H1 (cell line): ENCODE measurements around the gene COL4A2. TPM values are rescaled to one million over a fixed set of nuclear protein-coding genes. Genes with fewer than 3 reads are reported as not detected.

ENCODE experiments used
- CTCF ChIA-PET: fragments of 300-600 bp; sonication (Branson Sonifier 250); formaldehyde crosslinking; loops from one replicate; lab custom pipeline; 2021; ENCODE audit not compliant: partially characterized antibody; lab: Charles Lee
- POLR2A ChIA-PET: fragments of 300-600 bp; sonication (Branson Sonifier 250); formaldehyde crosslinking; loops from one replicate; lab custom pipeline; 2021; ENCODE audit warnings: inconsistent platforms; ENCODE audit not compliant: partially characterized antibody; lab: Charles Lee
- DNase-seq, 2 experiments: peaks; one replicate each; pipeline versions ENCODE4 v3.0.0 to v3.0.0-alpha.2; 2010 to 2022; ENCODE audit warnings: low spot score in 2 of 2, low read depth in 1 of 2, mixed read lengths in 1 of 2
- FAIRE-seq: peaks from 2 replicates; lab custom pipeline; 2011; peaks lifted over from hg19 to GRCh38; lab: Jason Lieb, UNC
- H2AFZ ChIP-seq: 2 replicates; pipeline ENCODE4 v1.8.1; 2012; ENCODE audit warnings: low read length, inconsistent platforms
- H2AK5ac ChIP-seq: 2 replicates; pipeline ENCODE4 v1.6.1; 2013; ENCODE audit warnings: low read depth, low read length
- H2BK120ac ChIP-seq: replicated peaks from 2 replicates; pipeline ENCODE3; 2013; ENCODE audit warnings: low read depth, low read length, inconsistent platforms
- H2BK12ac ChIP-seq: 2 replicates; pipeline ENCODE4 v1.6.1; 2013; ENCODE audit warnings: low read depth, low read length
- H2BK15ac ChIP-seq: 2 replicates; pipeline ENCODE4 v1.6.1; 2013; ENCODE audit warnings: low read length
- H2BK20ac ChIP-seq: 2 replicates; pipeline ENCODE4 v1.6.1; 2013; ENCODE audit warnings: low read length
- H2BK5ac ChIP-seq: 2 replicates; pipeline ENCODE4 v1.6.1; 2013; ENCODE audit warnings: low read depth, low read length
- H3K14ac ChIP-seq: 2 replicates; pipeline ENCODE4 v1.6.1; 2013; ENCODE audit warnings: inconsistent platforms; ENCODE audit not compliant: insufficient read length
- H3K18ac ChIP-seq: 2 replicates; pipeline ENCODE4 v1.6.1; 2013; ENCODE audit warnings: low read length; ENCODE audit errors: extremely low read depth
- H3K23ac ChIP-seq: 2 replicates; pipeline ENCODE4 v1.6.1; 2013; ENCODE audit warnings: inconsistent platforms; ENCODE audit not compliant: insufficient read length
- H3K23me2 ChIP-seq: 2 replicates; pipeline ENCODE4 v1.6.1; 2013; ENCODE audit warnings: low read depth, low read length
- H3K27ac ChIP-seq: 2 replicates; pipeline ENCODE4 v1.6.1; 2011; ENCODE audit warnings: low read depth, low read length, inconsistent platforms
- H3K27me3 ChIP-seq, 4 experiments: replicated peaks in 1 of 4; 1 replicate in 1 of 4; 2 replicates in 3 of 4; pipeline versions ENCODE4 v1.6.1 to v1.8.1; 2011 to 2013; ENCODE audit warnings: low read length in 3 of 4, mild to moderate bottlenecking in 3 of 4, inconsistent platforms in 2 of 4, mixed read lengths in 2 of 4, moderate library complexity in 1 of 4; ENCODE audit not compliant: control insufficient read depth in 3 of 4, insufficient read depth in 3 of 4; ENCODE audit errors: extremely low read depth in 1 of 4
- H3K36me3 ChIP-seq, 4 experiments: 2 replicates each; pipeline versions ENCODE4 v1.6.1 to v1.8.1; 2011 to 2013; ENCODE audit warnings: mild to moderate bottlenecking in 4 of 4, low read length in 3 of 4, moderate library complexity in 2 of 4, control low read depth in 1 of 4, inconsistent platforms in 1 of 4; ENCODE audit not compliant: insufficient read depth in 4 of 4, control insufficient read depth in 2 of 4
- H3K4ac ChIP-seq: replicated peaks from 2 replicates; pipeline ENCODE3; 2013; ENCODE audit warnings: low read length, low read depth, mixed read lengths, inconsistent platforms; ENCODE audit not compliant: insufficient read length
- H3K4me1 ChIP-seq, 4 experiments: replicated peaks in 1 of 4; 1 replicate in 1 of 4; 2 replicates in 3 of 4; pipeline versions ENCODE4 v1.6.1 to v1.8.1; 2011 to 2013; ENCODE audit warnings: low read length in 3 of 4, inconsistent platforms in 2 of 4, mixed read lengths in 1 of 4; ENCODE audit not compliant: insufficient read depth in 4 of 4, control insufficient read depth in 3 of 4
- H3K4me2 ChIP-seq, 2 experiments: 2 replicates each; pipeline versions ENCODE4 v1.6.1 to v1.8.1; 2011 to 2013; ENCODE audit warnings: low read depth in 2 of 2, low read length in 2 of 2, control low read depth in 1 of 2, inconsistent platforms in 1 of 2, mild to moderate bottlenecking in 1 of 2; ENCODE audit not compliant: insufficient read depth in 1 of 2
- H3K4me3 ChIP-seq, 4 experiments: fragments of 200-600, 300-600 bp in 1 of 4; sonication (generic), shearing (Covaris generic), sonication (Bioruptor Twin) in 1 of 4; 2 replicates each; pipeline versions ENCODE4 v1.5.1 to v1.8.1; 2011 to 2016; ENCODE audit warnings: low read length in 4 of 4, low read depth in 3 of 4, control low read depth in 2 of 4, inconsistent platforms in 2 of 4, mild to moderate bottlenecking in 2 of 4, mixed read lengths in 1 of 4, moderate library complexity in 1 of 4; ENCODE audit not compliant: insufficient read depth in 2 of 4; ENCODE audit errors: extremely low read depth in 1 of 4
- H3K56ac ChIP-seq: replicated peaks from 2 replicates; pipeline ENCODE3; 2013; ENCODE audit warnings: low read depth, mild to moderate bottlenecking, mixed read lengths, low read length, inconsistent platforms; ENCODE audit not compliant: insufficient read length
- H3K79me1 ChIP-seq: 2 replicates; pipeline ENCODE4 v1.6.1; 2013; ENCODE audit warnings: low read depth, low read length, control low read depth
- H3K79me2 ChIP-seq, 2 experiments: 2 replicates each; pipeline versions ENCODE4 v1.6.1 to v1.8.1; 2012 to 2013; ENCODE audit warnings: low read length in 2 of 2, mild to moderate bottlenecking in 2 of 2, inconsistent platforms in 1 of 2; ENCODE audit not compliant: insufficient read depth in 2 of 2, control insufficient read depth in 1 of 2
- H3K9ac ChIP-seq, 4 experiments: replicated peaks in 1 of 4; 1 replicate in 1 of 4; 2 replicates in 3 of 4; pipeline versions ENCODE4 v1.6.1 to v1.8.1; 2011 to 2013; ENCODE audit warnings: low read depth in 3 of 4, low read length in 3 of 4, control low read depth in 2 of 4, mild to moderate bottlenecking in 2 of 4, moderate library complexity in 2 of 4, inconsistent platforms in 1 of 4; ENCODE audit errors: extremely low read depth in 1 of 4
- H3K9me3 ChIP-seq, 2 experiments: 2 replicates each; pipeline versions ENCODE4 v1.6.1 to v1.8.1; 2012 to 2013; ENCODE audit warnings: mild to moderate bottlenecking in 2 of 2, moderate library complexity in 2 of 2, control low read depth in 1 of 2, inconsistent platforms in 1 of 2, low read depth in 1 of 2, low read length in 1 of 2, mixed read lengths in 1 of 2; ENCODE audit not compliant: insufficient read depth in 2 of 2
- H4K20me1 ChIP-seq, 2 experiments: replicated peaks in 1 of 2; 2 replicates each; pipeline versions ENCODE3 to v1.8.1; 2011 to 2013; ENCODE audit warnings: inconsistent platforms in 2 of 2, low read length in 2 of 2, mild to moderate bottlenecking in 1 of 2; ENCODE audit not compliant: insufficient read depth in 2 of 2, control insufficient read depth in 1 of 2
- H4K5ac ChIP-seq: 2 replicates; pipeline ENCODE4 v1.6.1; 2013; ENCODE audit warnings: low read length, low read depth, mixed read lengths, inconsistent platforms; ENCODE audit not compliant: insufficient read length
- H4K8ac ChIP-seq: 2 replicates; pipeline ENCODE4 v1.8.0; 2013; ENCODE audit warnings: mild to moderate bottlenecking, moderate library complexity, low read length, inconsistent platforms; ENCODE audit not compliant: insufficient read depth; ENCODE audit errors: extremely low read depth
- H4K91ac ChIP-seq: replicated peaks from 2 replicates; pipeline ENCODE3; 2013; ENCODE audit warnings: low read length, mixed read lengths, inconsistent platforms; ENCODE audit not compliant: insufficient read length
- RFX5 ChIP-seq: IDR thresholded peaks from 2 replicates; pipeline ENCODE4 v1.6.1; 2011; ENCODE audit warnings: low read depth, low read length, improper control_type of control experiment, borderline replicate concordance
- TAF1 ChIP-seq: IDR thresholded peaks from 2 replicates; pipeline ENCODE4 v1.6.1; 2011; ENCODE audit warnings: mild to moderate bottlenecking, low read depth, low read length
- WGBS, 2 experiments: shearing (Covaris generic) in 1 of 2; methylation state at CpG; one replicate each; pipeline versions ENCODE4 v1.1.6 to v1.1.7; 2013 to 2015; ENCODE audit warnings: low lambda C conversion rate in 2 of 2, mixed read lengths in 2 of 2, inconsistent platforms in 1 of 2, low coverage in 1 of 2, missing lambda C conversion rate in 1 of 2; ENCODE audit not compliant: insufficient replicate concordance in 2 of 2, insufficient coverage in 1 of 2, insufficient read length in 1 of 2; ENCODE audit errors: extremely low coverage in 1 of 2, missing lambda C conversion rate in 1 of 2; 5-methylcytosine and 5-hydroxymethylcytosine counted together
- polyA plus RNA-seq, 7 experiments: library from polyadenylated mRNA; depleted of rRNA in 3 of 7; stranded (reverse) in 5 of 7; unstranded in 2 of 7; fragments of >200 nt in 5 of 7; fragments of 200-250 nt in 2 of 7; gene quantifications; 1 replicate in 5 of 7; 2 replicates in 1 of 7; 4 replicates in 1 of 7; pipeline versions ENCODE4 v1.2.1 to v1.2.3, GENCODE V29; 2011 to 2013; ENCODE audit warnings: missing spikeins in 2 of 7, mixed read lengths in 2 of 7
- total RNA-seq: library from RNA; stranded (reverse); fragmentation: NEBNext Ultra II Directional; extraction: Animal tissue kit (Norgen Biotek cat#: 25700); gene quantifications from 2 replicates; pipeline ENCODE4 v1.2.1, GENCODE V29; 2021

COL4A2 gene
- total and polyA plus RNA-seq, 2 of the 8 experiments (the other 6 are each of a cell fraction or from before 2014, with no cell fraction given) = 80.4 to 87.3 TPM

DNA sequence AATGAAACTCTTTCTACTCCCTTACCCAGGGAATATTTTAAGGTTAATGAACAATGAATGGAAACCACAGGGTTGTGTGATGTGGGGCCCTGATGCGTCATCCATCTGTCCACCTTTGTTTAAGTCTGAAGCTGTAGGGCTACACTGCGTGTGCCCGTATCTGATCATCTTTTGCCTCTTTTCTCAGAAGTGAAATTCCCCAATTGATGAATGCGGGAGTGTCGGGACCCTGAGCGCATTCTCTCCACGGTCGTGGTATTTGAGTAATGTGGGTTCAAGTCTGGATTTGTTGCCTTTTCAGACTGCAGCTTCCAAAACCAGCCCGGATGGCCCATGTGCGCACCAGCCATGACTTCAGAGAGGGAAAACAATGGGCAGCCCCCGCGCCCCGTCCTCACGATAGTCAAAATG, 112.3 kb downstream of the COL4A2 start:
- CTCF ChIA-PET = interaction anchor here (1.3 to 2.3 kb wide), 4 partner anchors 12 to 200 kb away, joined by 3 to 7 read pairs (median 5); no protein-coding TSS in a partner anchor
- Histone ChIP-seq H3K4ac (no peak overlapping the region), H3K56ac (no peak overlapping the region), H2BK20ac (no peak overlapping the region), H2AFZ (no peak overlapping the region), H2BK12ac (no peak overlapping the region), H4K91ac (no peak overlapping the region), H3K23ac (no peak overlapping the region), H3K14ac (no peak overlapping the region), H4K20me1 (no peaks in the 10 kb centered on the region), H2BK5ac (no peak overlapping the region), H3K18ac (no peak overlapping the region), H3K9me3 (no peaks in the 10 kb centered on the region), H3K27ac (no peak overlapping the region), H3K79me1 (no peaks in the 10 kb centered on the region; the same call in 1 of the 2 replicates), H3K4me2 (no peak overlapping the region), H2BK120ac (no peak overlapping the region), H3K4me3 (no peak overlapping the region), H3K27me3 (no peaks in the 10 kb centered on the region; a peak in 1 of 7 replicates), H3K4me1 (peaks cover 0 to 3% (median under 1%) of the 10 kb centered on the region in 4 experiments; a peak in 2 of 7 replicates), H4K5ac (no peak overlapping the region), H2AK5ac (no peak overlapping the region), H2BK15ac (no peak overlapping the region), H3K9ac (no peak overlapping the region), H4K8ac (no peak overlapping the region), H3K79me2 (no peaks in the 10 kb centered on the region), H3K36me3 (no peaks in the 10 kb centered on the region), H3K23me2 (no peaks in the 10 kb centered on the region)
- no peak for TF ChIP-seq TAF1
- TF ChIP-seq RFX5 = no peak
- 95% methylated on average over 14 of the region's 14 CpGs; no CpG with 5 or more reads in 1 of the 2 experiments for WGBS, 2 experiments
- FAIRE-seq (no peak), DNase-seq (no peak)
- POLR2A ChIA-PET = no interaction called here
